Measurements from ENCODE around the gene MYRF.

DNA sequence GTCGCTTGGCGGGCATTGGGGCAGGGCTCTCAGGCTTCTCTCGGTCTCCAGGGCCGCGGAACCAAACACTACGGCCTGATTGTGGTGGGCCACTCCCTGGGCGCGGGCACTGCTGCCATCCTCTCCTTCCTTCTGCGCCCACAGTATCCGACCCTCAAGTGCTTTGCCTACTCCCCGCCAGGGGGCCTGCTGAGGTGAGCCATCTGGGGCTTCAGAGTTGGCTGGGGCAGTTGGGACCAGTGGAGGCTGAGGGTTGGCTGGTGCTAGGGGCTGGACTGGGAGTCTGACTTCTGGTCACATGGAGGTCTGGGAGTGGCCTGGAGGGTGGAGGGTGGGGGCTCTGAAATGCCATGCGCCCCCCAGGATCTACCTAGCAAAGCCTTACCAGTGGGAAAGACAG is 15.3 kb upstream of the MYRF start:
- TF ChIP-seq, protein P1, sequence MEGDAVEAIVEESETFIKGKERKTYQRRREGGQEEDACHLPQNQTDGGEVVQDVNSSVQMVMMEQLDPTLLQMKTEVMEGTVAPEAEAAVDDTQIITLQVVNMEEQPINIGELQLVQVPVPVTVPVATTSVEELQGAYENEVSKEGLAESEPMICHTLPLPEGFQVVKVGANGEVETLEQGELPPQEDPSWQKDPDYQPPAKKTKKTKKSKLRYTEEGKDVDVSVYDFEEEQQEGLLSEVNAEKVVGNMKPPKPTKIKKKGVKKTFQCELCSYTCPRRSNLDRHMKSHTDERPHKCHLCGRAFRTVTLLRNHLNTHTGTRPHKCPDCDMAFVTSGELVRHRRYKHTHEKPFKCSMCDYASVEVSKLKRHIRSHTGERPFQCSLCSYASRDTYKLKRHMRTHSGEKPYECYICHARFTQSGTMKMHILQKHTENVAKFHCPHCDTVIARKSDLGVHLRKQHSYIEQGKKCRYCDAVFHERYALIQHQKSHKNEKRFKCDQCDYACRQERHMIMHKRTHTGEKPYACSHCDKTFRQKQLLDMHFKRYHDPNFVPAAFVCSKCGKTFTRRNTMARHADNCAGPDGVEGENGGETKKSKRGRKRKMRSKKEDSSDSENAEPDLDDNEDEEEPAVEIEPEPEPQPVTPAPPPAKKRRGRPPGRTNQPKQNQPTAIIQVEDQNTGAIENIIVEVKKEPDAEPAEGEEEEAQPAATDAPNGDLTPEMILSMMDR (IDR thresholded peaks at IDR 0.05; ENCODE audit: insufficient read depth, low read depth, low read length) = no peak
- no peak for TF ChIP-seq EZH2 (IDR thresholded peaks at IDR 0.05; ENCODE audit: insufficient read depth, low read length)
